Neutrophil (primary cell): Measurements from ENCODE around the gene RFFL.
A peak's percentile ranks its signal among the peaks of the same experiment; 100 is the strongest.
"Not testable (repeated sequence)": the region's sequence is repeated elsewhere in the genome, so short reads cannot be mapped to it uniquely, and the experiment has no call there.

Experiments used
- H3K27ac ChIP-seq: fragments of 200-600 bp; sonication (generic); 2 replicates; pipeline ENCODE4 v1.5.1; 2016; ENCODE audit warnings: mild to moderate bottlenecking, moderate library complexity
- H3K27me3 ChIP-seq: fragments of 200-600 bp; sonication (generic); 2 replicates; pipeline ENCODE4 v1.6.0; 2016; ENCODE audit warnings: mild to moderate bottlenecking
- H3K36me3 ChIP-seq: fragments of 200-600 bp; sonication (generic); 2 replicates; pipeline ENCODE4 v1.5.1; 2017
- H3K4me1 ChIP-seq, 2 experiments: fragments of 200-600 bp in 1 of 2; sonication (generic) in 1 of 2; 1 replicate in 1 of 2; 2 replicates in 1 of 2; pipeline versions ENCODE4 v1.5.1 to v1.6.1; 2013 to 2016; ENCODE audit warnings: low read depth in 1 of 2, low read length in 1 of 2, mild to moderate bottlenecking in 1 of 2, moderate library complexity in 1 of 2; ENCODE audit not compliant: control insufficient read depth in 1 of 2, insufficient read depth in 1 of 2
- H3K4me3 ChIP-seq, 2 experiments: fragments of 200-600 bp in 1 of 2; sonication (generic) in 1 of 2; 1 replicate in 1 of 2; 2 replicates in 1 of 2; pipeline ENCODE4 v1.5.1; 2013 to 2016; ENCODE audit warnings: low read depth in 1 of 2, low read length in 1 of 2, mild to moderate bottlenecking in 1 of 2, moderate library complexity in 1 of 2
- H3K9me3 ChIP-seq: fragments of 200-600 bp; sonication (generic); 2 replicates; pipeline ENCODE4 v1.5.1; 2016
- CTCF ChIP-seq: fragments of 200-600 bp; sonication (generic); IDR thresholded peaks from 2 replicates; pipeline ENCODE4 v1.5.1; 2016; ENCODE audit warnings: antibody characterized with exemption

Gene RFFL

GRCh38 chr17:35046245-35046644 is 17.3 kb downstream of the RFFL start:
- peaks cover 43 to 48% of the 10 kb centered on the region in 2 experiments for H3K4me1 ChIP-seq

GRCh38 chr17:35045458-35045979 is 18.0 kb downstream of the RFFL start:
- peak overlapping the region; percentile 61 for H3K27ac ChIP-seq

More at GRCh38 chr17:35046245-35046644, 17.3 kb downstream of the RFFL start:
- Histone ChIP-seq H3K27ac (peak overlapping the region; percentile 61), H3K27me3 (no peaks in the 10 kb centered on the region), H3K9me3 (no peaks in the 10 kb centered on the region), H3K36me3 (peaks cover 5% of the 10 kb centered on the region), H3K4me3 (no peak overlapping the region)
- TF ChIP-seq CTCF = no peak

GRCh38 chr17:35044181-35044580 is 19.3 kb downstream of the RFFL start:
- Histone ChIP-seq H3K4me3 (no peak overlapping the region), H3K4me1 (peaks cover 23 to 27% of the 10 kb centered on the region in 2 experiments), H3K36me3 (peaks cover 5% of the 10 kb centered on the region), H3K27ac (no peak overlapping the region), H3K27me3 (no peaks in the 10 kb centered on the region), H3K9me3 (no peaks in the 10 kb centered on the region)
- no peak for TF ChIP-seq CTCF

More at GRCh38 chr17:35045458-35045979, 18.0 kb downstream of the RFFL start:
- H3K36me3 ChIP-seq, H3K9me3 ChIP-seq, H3K4me3 ChIP-seq, H3K27me3 ChIP-seq: not testable (repeated sequence)
- peaks cover 36 to 41% of the 10 kb centered on the region in 2 experiments for H3K4me1 ChIP-seq

GRCh38 chr17:35041390-35041789 is 22.1 kb downstream of the RFFL start:
- no peak overlapping the region for H3K4me3 ChIP-seq
- no peak for TF ChIP-seq CTCF
- no peaks in the 10 kb centered on the region for H3K27me3 ChIP-seq
- H3K4me1 ChIP-seq = peaks cover 8 to 9% of the 10 kb centered on the region in 2 experiments
- no peak overlapping the region for H3K27ac ChIP-seq
- peaks cover 5% of the 10 kb centered on the region for H3K36me3 ChIP-seq
- no peaks in the 10 kb centered on the region for H3K9me3 ChIP-seq

- Histone ChIP-seq H3K27ac (no peak overlapping the region), H3K36me3 (no peaks in the 10 kb centered on the region), H3K27me3 (no peaks in the 10 kb centered on the region), H3K4me1 (no peaks in the 10 kb centered on the region), H3K9me3 (no peaks in the 10 kb centered on the region), H3K4me3 (no peak overlapping the region)
- TF ChIP-seq CTCF = no peak
Observed at GRCh38 chr17:35038453-35038852, 25.1 kb downstream of the RFFL start.

GRCh38 chr17:35030780-35031179 is 32.7 kb downstream of the RFFL start:
- H3K27ac ChIP-seq = peak overlapping the region; percentile 18
- H3K27me3 ChIP-seq = no peaks in the 10 kb centered on the region
- H3K9me3 ChIP-seq = no peaks in the 10 kb centered on the region
- no peak for TF ChIP-seq CTCF
- H3K36me3 ChIP-seq = peaks cover 10% of the 10 kb centered on the region
- H3K4me3 ChIP-seq = no peak overlapping the region
- peaks cover 15% of the 10 kb centered on the region in 2 experiments for H3K4me1 ChIP-seq
